ENCODE measurements around the gene SPDYE16. TPM values are rescaled to one million over a fixed set of nuclear protein-coding genes. Genes with fewer than 3 reads are reported as not detected.

Gene SPDYE16
- not detected in 2 replicates for total RNA-seq

GRCh38 chr7:76543197-76543596 is at the start of gene SPDYE16:
Gene SPDYE16 (minus strand): TSS chr7:76543297. CDS start chr7:76541459, 1,838 bp downstream.

GRCh38 chr7:76509931-76510877 is 32.9 kb downstream of the SPDYE16 start, which contains the start of gene UPK3B:
Gene UPK3B (plus strand): TSS chr7:76510552. CDS start chr7:76510653, 101 bp downstream.

Other genes starting within 250 kb of the SPDYE16 start
- gene HSPB1, start 240.6 kb downstream of the SPDYE16 start, total RNA-seq = 523 and 837 TPM in 2 replicates
- gene YWHAG, start 184.3 kb downstream of the SPDYE16 start, total RNA-seq = 53.2 and 54.8 TPM in 2 replicates
- gene SSC4D, start 133.6 kb downstream of the SPDYE16 start, total RNA-seq = 0.34 and 1.2 TPM in 2 replicates
- gene ZP3, start 118.3 kb downstream of the SPDYE16 start, total RNA-seq = 1.4 and 6.5 TPM in 2 replicates
- 6.0 and 17.7 TPM in 2 replicates for gene DTX2, start 81.6 kb downstream of the SPDYE16 start, total RNA-seq
- 8.6 TPM in 1 of 2 replicates, not detected in the other for gene UPK3B, start 32.7 kb downstream of the SPDYE16 start, total RNA-seq
- 0.43 and 4.3 TPM in 2 replicates for gene POMZP3, start 84.0 kb upstream of the SPDYE16 start, total RNA-seq